Glutamatergic neuron (in vitro differentiated cells): Measurements from ENCODE around the gene MAL. TPM values are rescaled to one million over a fixed set of nuclear protein-coding genes. Genes with fewer than 3 reads are reported as not detected.

Experiments used
- DNase-seq: peaks from one replicate; pipeline ENCODE4 v3.0.0; 2022
- H3K27ac Mint-ChIP-seq: one replicate; pipeline ENCODE4 v1.8.0; 2020; ENCODE audit warnings: mild to moderate bottlenecking, mixed read lengths, inconsistent platforms; ENCODE audit not compliant: unreplicated experiment
- H3K27me3 Mint-ChIP-seq: one replicate; pipeline ENCODE4 v1.8.0; 2020; ENCODE audit warnings: mild to moderate bottlenecking, moderate library complexity, mixed read lengths, inconsistent platforms; ENCODE audit not compliant: unreplicated experiment
- H3K36me3 Mint-ChIP-seq: one replicate; pipeline ENCODE4 v1.8.0; 2020; ENCODE audit warnings: mild to moderate bottlenecking, mixed read lengths, inconsistent platforms; ENCODE audit not compliant: unreplicated experiment
- H3K4me1 Mint-ChIP-seq: one replicate; pipeline ENCODE4 v1.8.0; 2020; ENCODE audit warnings: mild to moderate bottlenecking, low read depth, mixed read lengths, inconsistent platforms; ENCODE audit not compliant: unreplicated experiment
- H3K4me3 Mint-ChIP-seq: one replicate; pipeline ENCODE4 v1.8.0; 2020; ENCODE audit warnings: mild to moderate bottlenecking, mixed read lengths, inconsistent platforms; ENCODE audit not compliant: unreplicated experiment
- H3K9me3 Mint-ChIP-seq: one replicate; pipeline ENCODE4 v1.8.0; 2020; ENCODE audit warnings: mild to moderate bottlenecking, moderate library complexity, mixed read lengths, inconsistent platforms; ENCODE audit not compliant: unreplicated experiment
- total RNA-seq: library from RNA; stranded (reverse); fragmentation: NEBNext Ultra II Directional; extraction: Animal tissue kit (Norgen Biotek cat#: 25700); gene quantifications from one replicate; pipeline ENCODE4 v1.2.1, GENCODE V29; 2021; ENCODE audit not compliant: unreplicated experiment
- TF ChIP-seq, protein P1 (sequence below): fragments of 200-600 bp; sonication (generic); IDR thresholded peaks from one replicate; pipeline ENCODE4 v1.5.0; 2021; ENCODE audit not compliant: partially characterized antibody, unreplicated experiment

Gene MAL
- total RNA-seq, 1 donor from 2014 or later = 9.0 TPM

DNA sequence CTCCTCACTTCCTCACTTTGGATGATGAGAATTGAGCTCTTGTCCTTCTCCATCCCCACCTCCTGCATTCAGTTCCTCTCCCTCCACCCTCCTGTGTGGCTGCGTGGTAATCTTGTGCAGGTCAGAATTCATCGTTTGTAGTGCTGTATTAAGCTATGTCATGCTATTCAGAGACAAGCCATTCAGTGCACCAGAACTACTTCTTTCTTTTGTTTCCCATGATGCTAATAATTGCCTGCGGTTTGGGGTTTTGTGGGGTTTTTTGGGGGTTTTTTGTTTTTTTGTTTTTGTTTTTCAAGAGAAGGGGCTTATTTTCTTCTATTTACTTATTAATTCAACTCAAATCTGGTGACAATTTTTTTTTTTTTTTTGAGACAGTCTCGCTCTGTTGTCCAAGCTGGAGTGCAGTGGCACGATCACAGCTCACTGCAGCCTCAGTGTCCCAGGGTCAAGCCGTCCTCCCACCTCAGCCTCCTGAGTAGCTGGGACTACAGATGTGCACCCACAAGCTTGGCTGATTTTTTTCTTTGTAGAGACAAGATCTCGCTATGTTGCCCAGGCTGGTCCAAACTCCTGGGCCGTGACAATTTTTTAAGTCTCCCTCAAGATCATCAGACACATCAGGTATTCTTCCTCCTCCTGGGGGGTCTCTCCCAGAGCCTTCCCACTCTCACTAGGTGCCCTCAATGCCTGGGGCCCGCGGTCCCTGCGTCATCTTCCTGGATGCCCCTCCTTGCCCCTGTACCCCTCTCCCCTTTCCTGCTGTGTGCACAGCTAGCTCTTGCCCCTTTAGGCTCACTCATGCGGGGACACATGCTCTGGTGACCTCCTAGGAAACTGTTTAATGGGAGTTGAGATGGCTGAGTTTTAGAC, 37.8 kb downstream of the MAL start:
- no peak overlapping the region for H3K27ac Mint-ChIP-seq
- H3K36me3 Mint-ChIP-seq = no peaks in the 10 kb centered on the region
- TF ChIP-seq, protein P1, sequence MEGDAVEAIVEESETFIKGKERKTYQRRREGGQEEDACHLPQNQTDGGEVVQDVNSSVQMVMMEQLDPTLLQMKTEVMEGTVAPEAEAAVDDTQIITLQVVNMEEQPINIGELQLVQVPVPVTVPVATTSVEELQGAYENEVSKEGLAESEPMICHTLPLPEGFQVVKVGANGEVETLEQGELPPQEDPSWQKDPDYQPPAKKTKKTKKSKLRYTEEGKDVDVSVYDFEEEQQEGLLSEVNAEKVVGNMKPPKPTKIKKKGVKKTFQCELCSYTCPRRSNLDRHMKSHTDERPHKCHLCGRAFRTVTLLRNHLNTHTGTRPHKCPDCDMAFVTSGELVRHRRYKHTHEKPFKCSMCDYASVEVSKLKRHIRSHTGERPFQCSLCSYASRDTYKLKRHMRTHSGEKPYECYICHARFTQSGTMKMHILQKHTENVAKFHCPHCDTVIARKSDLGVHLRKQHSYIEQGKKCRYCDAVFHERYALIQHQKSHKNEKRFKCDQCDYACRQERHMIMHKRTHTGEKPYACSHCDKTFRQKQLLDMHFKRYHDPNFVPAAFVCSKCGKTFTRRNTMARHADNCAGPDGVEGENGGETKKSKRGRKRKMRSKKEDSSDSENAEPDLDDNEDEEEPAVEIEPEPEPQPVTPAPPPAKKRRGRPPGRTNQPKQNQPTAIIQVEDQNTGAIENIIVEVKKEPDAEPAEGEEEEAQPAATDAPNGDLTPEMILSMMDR = no peak
- DNase-seq = no peak
- H3K27me3 Mint-ChIP-seq = no peaks in the 10 kb centered on the region
- H3K9me3 Mint-ChIP-seq = peaks cover 5% of the 10 kb centered on the region
- H3K4me3 Mint-ChIP-seq = no peak overlapping the region
- peaks cover 9% of the 10 kb centered on the region for H3K4me1 Mint-ChIP-seq

DNA sequence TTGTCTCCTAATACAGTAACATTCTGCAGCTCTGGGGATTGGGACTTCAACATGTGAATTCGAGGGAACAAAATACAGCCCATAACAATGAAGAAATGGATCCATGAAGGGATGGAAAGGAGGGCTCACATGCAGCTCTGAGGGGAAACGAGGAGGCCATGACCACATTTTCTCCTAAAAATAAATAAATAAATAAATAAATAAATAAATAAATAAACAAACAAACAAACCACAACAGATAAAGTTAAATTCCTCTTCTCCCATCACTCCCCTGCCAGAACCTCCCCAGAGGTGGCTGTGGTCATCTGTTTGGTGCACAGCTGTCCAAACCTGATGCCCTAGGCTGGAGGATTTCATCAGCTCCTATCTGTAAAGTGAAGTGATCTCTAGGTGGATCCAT, 42.7 kb downstream of the MAL start:
- TF ChIP-seq, protein P1 = no peak
- DNase-seq = no peak
- Mint-ChIP-seq H3K27me3 (no peaks in the 10 kb centered on the region), H3K4me1 (peaks cover 5% of the 10 kb centered on the region), H3K9me3 (peaks cover 2% of the 10 kb centered on the region), H3K36me3 (peaks cover 4% of the 10 kb centered on the region), H3K4me3 (no peak overlapping the region), H3K27ac (no peak overlapping the region)

DNA sequence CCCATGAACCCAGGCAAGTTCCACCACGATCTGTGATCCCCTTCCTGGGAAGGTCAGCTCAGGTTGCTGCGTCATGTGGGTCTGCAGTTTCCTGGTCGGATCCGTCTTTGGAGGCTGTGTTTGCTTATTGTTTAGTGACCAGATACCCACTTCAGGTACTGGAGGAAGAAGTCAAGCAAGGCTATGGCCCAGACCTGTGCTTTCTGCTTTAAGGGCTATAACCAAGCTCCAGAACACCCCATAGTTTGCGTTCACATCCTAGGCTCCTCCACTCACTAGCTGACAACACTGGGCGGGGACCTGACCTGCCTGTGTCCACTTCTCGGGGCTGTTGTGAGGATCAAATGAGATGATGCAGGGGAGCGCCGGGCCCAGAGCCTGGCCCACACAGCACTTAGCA, 44.0 kb downstream of the MAL start:
- Mint-ChIP-seq H3K27ac (no peak overlapping the region), H3K4me1 (peaks cover 5% of the 10 kb centered on the region), H3K27me3 (no peaks in the 10 kb centered on the region), H3K9me3 (peaks cover 2% of the 10 kb centered on the region), H3K4me3 (no peak overlapping the region), H3K36me3 (peaks cover 4% of the 10 kb centered on the region)
- TF ChIP-seq, protein P1 = no peak
- DNase-seq = no peak

DNA sequence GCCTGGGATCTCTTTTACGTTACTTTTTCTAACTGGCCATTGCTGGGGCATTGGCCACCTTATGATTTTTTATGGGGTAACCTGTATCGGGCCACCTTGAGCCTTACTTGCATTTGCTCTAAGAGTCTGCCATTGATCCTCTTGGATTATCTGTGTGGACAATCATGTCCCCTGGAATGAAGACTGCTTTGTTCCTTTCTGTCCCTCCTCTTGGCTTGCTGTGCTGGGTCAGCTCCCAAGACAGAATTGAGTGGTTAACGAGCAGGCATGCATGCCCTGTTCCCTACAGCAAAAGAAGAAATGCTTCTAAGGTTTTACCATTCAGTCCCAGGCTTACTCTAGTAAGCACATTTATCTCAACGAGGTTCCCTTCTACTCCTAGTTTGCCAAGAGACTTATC, 46.3 kb downstream of the MAL start:
- Mint-ChIP-seq H3K27me3 (no peaks in the 10 kb centered on the region), H3K9me3 (peaks cover 9% of the 10 kb centered on the region), H3K27ac (no peak overlapping the region), H3K4me1 (peaks cover 7% of the 10 kb centered on the region), H3K4me3 (no peak overlapping the region), H3K36me3 (peaks cover 4% of the 10 kb centered on the region)
- TF ChIP-seq, protein P1 = no peak
- DNase-seq = no peak

DNA sequence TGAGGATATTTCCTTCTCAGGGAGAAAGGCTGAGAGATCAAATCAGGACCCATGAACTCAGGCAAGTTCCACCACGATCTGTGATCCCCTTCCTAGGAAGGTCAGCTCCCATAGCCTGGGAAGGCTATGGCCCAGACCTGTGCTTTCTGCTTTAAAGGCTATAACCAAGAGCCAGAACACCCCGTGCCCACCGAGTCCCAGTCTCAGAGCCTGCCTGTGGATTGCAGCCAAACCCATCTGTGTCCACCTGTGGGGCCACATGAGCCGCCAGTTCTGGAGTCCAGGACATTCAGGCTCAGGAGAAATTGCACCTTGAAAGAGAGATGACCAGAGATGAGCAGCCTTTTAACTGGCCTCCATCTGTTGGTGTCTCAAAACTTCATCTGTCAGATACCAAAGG, 46.9 kb downstream of the MAL start:
- H3K27ac Mint-ChIP-seq = no peak overlapping the region
- DNase-seq = no peak
- TF ChIP-seq, protein P1 = no peak
- H3K9me3 Mint-ChIP-seq = peaks cover 11% of the 10 kb centered on the region
- H3K27me3 Mint-ChIP-seq = peaks cover 1% of the 10 kb centered on the region
- no peak overlapping the region for H3K4me3 Mint-ChIP-seq
- peaks cover 4% of the 10 kb centered on the region for H3K36me3 Mint-ChIP-seq
- H3K4me1 Mint-ChIP-seq = peaks cover 9% of the 10 kb centered on the region
